ENCODE results near the gene PYDC2. TPM values are rescaled to one million over a fixed set of nuclear protein-coding genes. Genes with fewer than 3 reads are reported as not detected.

Gene PYDC2
- total RNA-seq, 1 experiment from 2014 or later: not detected

DNA sequence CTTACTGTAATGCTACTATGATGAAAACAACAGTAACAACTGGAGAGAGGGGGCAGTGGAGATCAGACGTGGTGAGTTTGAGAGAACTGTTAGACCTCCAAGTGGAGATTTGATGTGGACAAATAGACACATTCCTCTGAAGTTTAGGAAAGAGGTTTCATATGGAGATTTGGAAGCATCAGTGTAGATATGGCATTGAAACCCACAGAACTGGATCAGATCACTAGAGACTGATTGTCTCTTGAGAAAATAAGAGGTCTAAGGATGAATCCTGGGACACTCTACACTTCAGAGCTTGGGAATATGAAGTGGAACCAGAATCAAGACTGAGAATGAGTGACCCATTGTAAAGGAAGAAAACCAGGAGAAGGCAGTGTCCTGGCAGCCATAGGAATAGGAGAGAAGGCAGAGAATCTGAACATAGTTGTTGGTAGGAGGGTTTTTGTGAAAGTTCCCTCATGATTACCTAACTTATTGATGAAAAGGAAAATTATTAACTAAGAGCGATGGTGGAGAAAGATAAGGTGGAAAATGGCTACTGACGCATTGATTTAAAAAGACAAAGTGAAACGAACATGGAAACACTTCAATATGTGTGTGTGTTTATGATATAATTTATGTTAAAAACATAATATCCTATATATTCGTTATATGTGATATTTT is 29.7 kb upstream of the PYDC2 start:
- H3K36me3 Mint-ChIP-seq (ENCODE audit: insufficient read depth, unreplicated experiment): no peaks in the 10 kb centered on the region
- no peaks in the 10 kb centered on the region for H3K4me1 Mint-ChIP-seq (ENCODE audit: insufficient read depth, unreplicated experiment)
- no TSS peak for BruUV-seq (replicated peaks)
- no peak for DNase-seq (ENCODE audit: unreplicated experiment)
- H3K4me3 Mint-ChIP-seq (ENCODE audit: unreplicated experiment): no peak overlapping the region
- H3K27me3 Mint-ChIP-seq (ENCODE audit: insufficient read depth, unreplicated experiment): no peaks in the 10 kb centered on the region
- TF ChIP-seq, protein P1, sequence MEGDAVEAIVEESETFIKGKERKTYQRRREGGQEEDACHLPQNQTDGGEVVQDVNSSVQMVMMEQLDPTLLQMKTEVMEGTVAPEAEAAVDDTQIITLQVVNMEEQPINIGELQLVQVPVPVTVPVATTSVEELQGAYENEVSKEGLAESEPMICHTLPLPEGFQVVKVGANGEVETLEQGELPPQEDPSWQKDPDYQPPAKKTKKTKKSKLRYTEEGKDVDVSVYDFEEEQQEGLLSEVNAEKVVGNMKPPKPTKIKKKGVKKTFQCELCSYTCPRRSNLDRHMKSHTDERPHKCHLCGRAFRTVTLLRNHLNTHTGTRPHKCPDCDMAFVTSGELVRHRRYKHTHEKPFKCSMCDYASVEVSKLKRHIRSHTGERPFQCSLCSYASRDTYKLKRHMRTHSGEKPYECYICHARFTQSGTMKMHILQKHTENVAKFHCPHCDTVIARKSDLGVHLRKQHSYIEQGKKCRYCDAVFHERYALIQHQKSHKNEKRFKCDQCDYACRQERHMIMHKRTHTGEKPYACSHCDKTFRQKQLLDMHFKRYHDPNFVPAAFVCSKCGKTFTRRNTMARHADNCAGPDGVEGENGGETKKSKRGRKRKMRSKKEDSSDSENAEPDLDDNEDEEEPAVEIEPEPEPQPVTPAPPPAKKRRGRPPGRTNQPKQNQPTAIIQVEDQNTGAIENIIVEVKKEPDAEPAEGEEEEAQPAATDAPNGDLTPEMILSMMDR (IDR thresholded peaks at IDR 0.05; ENCODE audit: unreplicated experiment): no peak
- ChIA-PET CTCF (interaction anchor here (0.6 kb wide), 1 partner anchor 978 kb away, joined by 3 read pairs; no protein-coding TSS in a partner anchor), POLR2A (no interaction called here)
- H3K9me3 Mint-ChIP-seq (ENCODE audit: unreplicated experiment): no peaks in the 10 kb centered on the region
- intact Hi-C loops (cut with micrococcal nuclease): no loop called here
- no peak overlapping the region for H3K27ac Mint-ChIP-seq (ENCODE audit: low read depth, unreplicated experiment)

DNA sequence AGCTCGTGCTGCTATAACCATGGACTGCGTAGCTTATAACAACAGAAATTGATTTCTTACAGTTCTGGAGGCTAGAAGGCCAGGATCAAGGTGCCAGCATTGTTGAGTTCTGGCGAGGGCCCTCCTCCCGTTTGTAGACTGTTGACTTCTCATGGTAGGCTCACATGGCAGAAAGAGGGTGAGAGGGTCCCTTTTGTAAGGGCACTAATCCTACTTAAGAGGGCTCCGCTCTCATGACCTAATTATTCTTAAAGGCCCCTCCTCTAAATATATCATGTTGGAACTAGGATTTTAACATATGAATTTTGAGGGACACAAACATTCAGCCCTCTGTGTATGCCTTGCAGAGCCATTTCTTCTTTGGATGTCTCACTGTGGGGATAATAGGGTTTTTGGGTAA is 28.8 kb upstream of the PYDC2 start:
- no peaks in the 10 kb centered on the region for H3K27me3 Mint-ChIP-seq (ENCODE audit: insufficient read depth, unreplicated experiment)
- TF ChIP-seq, protein P1 (IDR thresholded peaks at IDR 0.05; ENCODE audit: unreplicated experiment): no peak
- H3K4me1 Mint-ChIP-seq (ENCODE audit: insufficient read depth, unreplicated experiment): no peaks in the 10 kb centered on the region
- intact Hi-C loops (cut with micrococcal nuclease): no loop called here
- no TSS peak for BruUV-seq (replicated peaks)
- H3K9me3 Mint-ChIP-seq (ENCODE audit: unreplicated experiment): no peaks in the 10 kb centered on the region
- H3K27ac Mint-ChIP-seq (ENCODE audit: low read depth, unreplicated experiment): no peak overlapping the region
- no peaks in the 10 kb centered on the region for H3K36me3 Mint-ChIP-seq (ENCODE audit: insufficient read depth, unreplicated experiment)
- ChIA-PET POLR2A (no interaction called here), CTCF (no interaction called here)
- no peak overlapping the region for H3K4me3 Mint-ChIP-seq (ENCODE audit: unreplicated experiment)
- no peak for DNase-seq (ENCODE audit: unreplicated experiment)

DNA sequence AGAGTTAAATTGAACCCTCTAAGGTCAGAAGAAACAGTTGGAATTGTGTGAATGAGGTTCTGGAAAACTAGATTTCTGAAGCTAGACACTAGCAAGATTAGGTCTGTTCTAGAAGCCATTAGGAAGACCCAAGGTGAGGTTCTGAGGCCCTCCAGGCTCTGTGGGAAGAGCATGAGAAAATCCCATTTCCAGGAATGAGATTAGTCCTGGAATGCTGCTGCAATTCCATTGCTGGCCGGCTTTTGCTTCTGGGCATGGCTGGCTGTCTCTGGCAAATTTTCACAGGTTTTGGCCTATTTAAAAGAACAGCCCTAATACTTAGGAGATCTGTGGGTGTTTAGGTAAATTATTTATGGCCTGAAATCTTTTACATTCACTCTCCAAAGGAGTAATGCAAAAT is 26.9 kb upstream of the PYDC2 start:
- no peak overlapping the region for H3K27ac Mint-ChIP-seq (ENCODE audit: low read depth, unreplicated experiment)
- H3K36me3 Mint-ChIP-seq (ENCODE audit: insufficient read depth, unreplicated experiment): no peaks in the 10 kb centered on the region
- ChIA-PET CTCF (no interaction called here), POLR2A (no interaction called here)
- TF ChIP-seq, protein P1 (IDR thresholded peaks at IDR 0.05; ENCODE audit: unreplicated experiment): no peak
- DNase-seq (ENCODE audit: unreplicated experiment): no peak
- BruUV-seq (replicated peaks): no TSS peak
- no peaks in the 10 kb centered on the region for H3K9me3 Mint-ChIP-seq (ENCODE audit: unreplicated experiment)
- H3K4me1 Mint-ChIP-seq (ENCODE audit: insufficient read depth, unreplicated experiment): no peaks in the 10 kb centered on the region
- no peaks in the 10 kb centered on the region for H3K27me3 Mint-ChIP-seq (ENCODE audit: insufficient read depth, unreplicated experiment)
- intact Hi-C loops (cut with micrococcal nuclease): no loop called here
- H3K4me3 Mint-ChIP-seq (ENCODE audit: unreplicated experiment): no peak overlapping the region

DNA sequence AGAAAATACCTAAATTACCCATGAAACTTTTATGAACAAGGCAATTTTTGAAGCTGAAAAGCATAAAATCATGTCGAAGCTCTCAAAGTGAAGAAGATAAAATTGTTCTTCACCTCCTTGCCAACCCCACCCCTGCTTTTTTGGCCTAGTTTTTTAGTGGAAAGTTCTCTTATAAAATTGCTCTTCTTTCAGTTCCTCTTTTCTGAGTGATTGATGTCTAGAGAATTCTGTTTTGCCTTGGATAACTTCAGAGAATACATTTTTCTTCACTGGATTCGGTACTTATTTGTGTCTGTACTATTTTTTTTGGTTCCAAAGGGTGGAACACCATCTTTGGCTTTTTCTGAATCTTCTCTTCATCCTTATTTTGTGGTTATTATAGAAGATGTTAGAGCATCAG is 25.0 kb upstream of the PYDC2 start:
- no TSS peak for BruUV-seq (replicated peaks)
- Mint-ChIP-seq H3K4me3 (ENCODE audit: unreplicated experiment) (no peak overlapping the region), H3K36me3 (ENCODE audit: insufficient read depth, unreplicated experiment) (no peaks in the 10 kb centered on the region), H3K27ac (ENCODE audit: low read depth, unreplicated experiment) (no peak overlapping the region), H3K27me3 (ENCODE audit: insufficient read depth, unreplicated experiment) (no peaks in the 10 kb centered on the region), H3K9me3 (ENCODE audit: unreplicated experiment) (no peaks in the 10 kb centered on the region), H3K4me1 (ENCODE audit: insufficient read depth, unreplicated experiment) (no peaks in the 10 kb centered on the region)
- POLR2A ChIA-PET: no interaction called here
- intact Hi-C loops (cut with micrococcal nuclease): no loop called here
- no peak for DNase-seq (ENCODE audit: unreplicated experiment)
- CTCF ChIA-PET: interaction anchor here (0.7 kb wide), 1 partner anchor 1013 kb away, joined by 3 read pairs; no protein-coding TSS in a partner anchor
- TF ChIP-seq, protein P1 (IDR thresholded peaks at IDR 0.05; ENCODE audit: unreplicated experiment): no peak
